Lower lobe of right lung (tissue), 2 donors: ENCODE measurements around the gene BTG2. TPM values are rescaled to one million over a fixed set of nuclear protein-coding genes. Genes with fewer than 3 reads are reported as not detected.

Experiments
- ATAC-seq, 2 donors: fragments of 200-7000 bp; cut with Tn5 transposase; one replicate each; pipeline ENCODE4 v1.9.1; 2020 to 2022; ENCODE audit warnings: mild to moderate bottlenecking in 2 of 2, moderate library complexity in 2 of 2
- DNase-seq: peaks from one replicate; pipeline ENCODE4 v3.0.0-alpha.2; 2020
- H3K27ac ChIP-seq: fragments of 200-600 bp; one replicate; pipeline ENCODE4 v1.8.0; 2022
- H3K27me3 ChIP-seq: fragments of 200-600 bp; one replicate; pipeline ENCODE4 v1.8.0; 2022; ENCODE audit warnings: low read depth
- H3K36me3 ChIP-seq: fragments of 200-600 bp; one replicate; pipeline ENCODE4 v1.8.0; 2022; ENCODE audit warnings: mild to moderate bottlenecking
- H3K4me1 ChIP-seq: fragments of 200-600 bp; one replicate; pipeline ENCODE4 v1.8.0; 2022
- H3K4me3 ChIP-seq: fragments of 200-600 bp; one replicate; pipeline ENCODE4 v1.8.0; 2022; ENCODE audit warnings: mild to moderate bottlenecking
- H3K9me3 ChIP-seq: fragments of 200-600 bp; one replicate; pipeline ENCODE4 v1.8.0; 2022
- intact Hi-C: fragments of 100-400 bp; cut with DNase I; formaldehyde crosslinking; loops from one replicate; pipeline ENCODE4 v1.11.0; 2022
- total RNA-seq: library from RNA; stranded (reverse); fragmentation: NEBNext Ultra II Directional; extraction: Animal tissue kit (Norgen Biotek cat#: 25700); gene quantifications from one replicate; pipeline ENCODE4 v1.2.1, GENCODE V29; 2021
- TF ChIP-seq, protein P1 (sequence below): fragments of 200-600 bp; IDR thresholded peaks from one replicate; pipeline ENCODE4 v1.8.0; 2022; ENCODE audit warnings: antibody characterized with exemption, mild to moderate bottlenecking
- donor health status: DM: no; HTN: yes; CAD: no; lungs with severe emphysema.

BTG2 gene
- total RNA-seq, 1 donor from 2014 or later = 96.7 TPM

DNA sequence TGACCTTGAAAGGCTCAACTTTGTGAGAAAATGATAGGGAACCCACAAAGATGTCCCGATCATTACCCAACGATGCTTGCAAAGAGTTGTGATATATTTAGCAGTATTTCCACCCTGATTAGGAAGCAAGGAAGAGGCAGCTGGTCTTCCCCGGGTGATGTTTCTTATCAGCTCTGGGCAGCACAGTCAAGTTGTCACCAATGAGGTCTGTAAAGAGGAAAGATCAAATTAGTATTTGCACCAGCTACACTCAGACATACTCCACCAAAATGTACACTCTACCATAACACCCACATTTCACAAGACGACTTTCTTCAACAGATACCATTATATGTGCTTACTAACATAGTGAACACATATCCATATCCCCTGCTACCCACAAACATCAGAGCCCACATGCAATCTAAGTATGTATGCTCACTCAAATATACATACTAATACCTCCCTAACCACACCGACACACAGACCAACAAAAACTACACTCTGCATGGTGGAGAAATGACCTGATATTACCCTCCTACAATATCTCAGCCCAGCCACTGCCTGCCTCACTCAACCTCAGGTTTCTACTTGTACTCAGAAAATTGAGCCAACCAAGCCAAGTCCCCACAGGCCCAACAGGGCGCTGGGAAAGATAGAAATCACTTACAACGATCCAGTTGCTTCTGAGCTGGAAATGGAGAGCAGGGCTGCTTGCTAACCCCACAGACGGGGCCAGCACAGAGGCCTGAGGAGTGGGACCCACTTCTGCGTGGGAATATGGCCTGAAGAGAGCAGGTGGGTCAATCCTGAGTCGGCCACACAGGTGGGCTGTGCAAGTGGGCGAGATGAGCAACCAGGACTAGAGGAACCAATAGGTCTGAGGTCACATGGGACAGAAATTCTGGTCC is 4.6 kb upstream of the BTG2 start:
- TF ChIP-seq, protein P1, sequence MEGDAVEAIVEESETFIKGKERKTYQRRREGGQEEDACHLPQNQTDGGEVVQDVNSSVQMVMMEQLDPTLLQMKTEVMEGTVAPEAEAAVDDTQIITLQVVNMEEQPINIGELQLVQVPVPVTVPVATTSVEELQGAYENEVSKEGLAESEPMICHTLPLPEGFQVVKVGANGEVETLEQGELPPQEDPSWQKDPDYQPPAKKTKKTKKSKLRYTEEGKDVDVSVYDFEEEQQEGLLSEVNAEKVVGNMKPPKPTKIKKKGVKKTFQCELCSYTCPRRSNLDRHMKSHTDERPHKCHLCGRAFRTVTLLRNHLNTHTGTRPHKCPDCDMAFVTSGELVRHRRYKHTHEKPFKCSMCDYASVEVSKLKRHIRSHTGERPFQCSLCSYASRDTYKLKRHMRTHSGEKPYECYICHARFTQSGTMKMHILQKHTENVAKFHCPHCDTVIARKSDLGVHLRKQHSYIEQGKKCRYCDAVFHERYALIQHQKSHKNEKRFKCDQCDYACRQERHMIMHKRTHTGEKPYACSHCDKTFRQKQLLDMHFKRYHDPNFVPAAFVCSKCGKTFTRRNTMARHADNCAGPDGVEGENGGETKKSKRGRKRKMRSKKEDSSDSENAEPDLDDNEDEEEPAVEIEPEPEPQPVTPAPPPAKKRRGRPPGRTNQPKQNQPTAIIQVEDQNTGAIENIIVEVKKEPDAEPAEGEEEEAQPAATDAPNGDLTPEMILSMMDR = no peak
- H3K27me3 ChIP-seq = no peaks in the 10 kb centered on the region
- intact Hi-C loops = no loop called here
- H3K4me1 ChIP-seq = peaks cover 13% of the 10 kb centered on the region
- H3K4me3 ChIP-seq = no peak overlapping the region
- H3K36me3 ChIP-seq = no peaks in the 10 kb centered on the region
- no peak overlapping the region for H3K27ac ChIP-seq
- ATAC-seq (no peak), DNase-seq (no peak)
- H3K9me3 ChIP-seq = no peaks in the 10 kb centered on the region

DNA sequence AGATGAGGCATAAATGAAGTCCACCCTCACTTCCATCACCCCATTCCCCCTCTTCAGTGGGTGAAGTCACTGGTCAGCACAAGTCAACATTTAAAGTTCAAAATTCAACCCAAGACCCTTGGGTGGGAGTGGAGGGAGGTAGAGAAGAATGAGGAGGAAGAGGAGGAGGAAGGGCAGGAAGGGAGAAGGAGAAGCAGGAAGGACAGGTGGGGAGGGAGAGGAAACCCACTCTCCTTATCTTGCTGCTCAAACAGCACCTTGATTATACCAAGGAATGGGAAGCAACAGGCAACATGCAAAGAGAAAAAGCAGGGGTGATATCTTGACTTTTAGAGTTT is 4.0 kb upstream of the BTG2 start:
- TF ChIP-seq, protein P1 = no peak
- Histone ChIP-seq H3K27me3 (no peaks in the 10 kb centered on the region), H3K4me3 (no peak overlapping the region), H3K27ac (no peak overlapping the region), H3K4me1 (peaks cover 13% of the 10 kb centered on the region), H3K9me3 (no peaks in the 10 kb centered on the region), H3K36me3 (no peaks in the 10 kb centered on the region)
- intact Hi-C loops = no loop called here
- ATAC-seq (no peak), DNase-seq (no peak)

DNA sequence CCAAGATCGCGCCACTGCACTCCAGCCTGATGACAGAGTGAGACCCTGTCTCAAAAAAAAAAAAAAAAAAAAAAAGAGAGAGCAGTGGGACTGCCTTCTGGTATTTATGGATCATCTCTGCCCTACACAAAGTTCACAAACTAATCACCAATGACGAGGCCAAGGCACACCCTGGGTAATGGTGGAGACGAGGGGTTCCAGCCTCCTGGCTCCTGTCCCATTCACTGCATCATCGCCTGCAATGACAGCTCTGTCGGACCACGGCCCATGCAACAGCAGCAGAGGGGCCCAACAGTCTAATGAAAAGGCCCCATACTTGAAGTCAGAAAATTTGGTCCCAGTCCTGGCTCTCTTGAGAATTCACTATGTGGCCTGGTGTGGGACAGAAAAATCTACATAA is 2.9 kb upstream of the BTG2 start:
- Histone ChIP-seq H3K4me1 (peaks cover 19% of the 10 kb centered on the region), H3K27me3 (no peaks in the 10 kb centered on the region), H3K27ac (no peak overlapping the region), H3K36me3 (peaks cover 7% of the 10 kb centered on the region), H3K4me3 (no peak overlapping the region), H3K9me3 (no peaks in the 10 kb centered on the region)
- intact Hi-C loops = no loop called here
- no peak for DNase-seq
- TF ChIP-seq, protein P1 = no peak
- ATAC-seq = no peak

DNA sequence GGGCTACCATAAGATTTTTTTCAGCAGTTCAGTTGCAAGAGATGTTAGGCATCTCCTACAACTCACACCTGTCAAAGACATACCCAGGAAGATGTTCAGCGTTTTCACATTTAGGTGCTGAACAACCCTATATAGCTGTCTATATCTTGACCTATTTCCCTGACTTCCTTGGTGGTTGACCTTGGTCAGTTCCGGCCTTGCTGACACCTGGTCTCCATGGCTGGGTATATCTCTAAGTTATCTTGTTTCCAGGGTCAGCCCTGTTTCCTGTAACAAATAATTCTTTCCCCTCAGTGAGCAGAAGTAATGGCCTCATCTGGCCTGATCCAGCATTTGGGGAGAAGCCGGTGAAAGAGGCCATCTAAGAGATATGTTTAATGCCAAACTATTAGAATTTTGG is 2.4 kb upstream of the BTG2 start:
- TF ChIP-seq, protein P1 = no peak
- no peak for DNase-seq
- H3K9me3 ChIP-seq = no peaks in the 10 kb centered on the region
- peaks cover 12% of the 10 kb centered on the region for H3K36me3 ChIP-seq
- H3K27ac ChIP-seq = no peak overlapping the region
- peaks cover 24% of the 10 kb centered on the region for H3K4me1 ChIP-seq
- no peak for ATAC-seq
- H3K4me3 ChIP-seq = no peak overlapping the region
- intact Hi-C loops = no loop called here
- no peaks in the 10 kb centered on the region for H3K27me3 ChIP-seq

DNA sequence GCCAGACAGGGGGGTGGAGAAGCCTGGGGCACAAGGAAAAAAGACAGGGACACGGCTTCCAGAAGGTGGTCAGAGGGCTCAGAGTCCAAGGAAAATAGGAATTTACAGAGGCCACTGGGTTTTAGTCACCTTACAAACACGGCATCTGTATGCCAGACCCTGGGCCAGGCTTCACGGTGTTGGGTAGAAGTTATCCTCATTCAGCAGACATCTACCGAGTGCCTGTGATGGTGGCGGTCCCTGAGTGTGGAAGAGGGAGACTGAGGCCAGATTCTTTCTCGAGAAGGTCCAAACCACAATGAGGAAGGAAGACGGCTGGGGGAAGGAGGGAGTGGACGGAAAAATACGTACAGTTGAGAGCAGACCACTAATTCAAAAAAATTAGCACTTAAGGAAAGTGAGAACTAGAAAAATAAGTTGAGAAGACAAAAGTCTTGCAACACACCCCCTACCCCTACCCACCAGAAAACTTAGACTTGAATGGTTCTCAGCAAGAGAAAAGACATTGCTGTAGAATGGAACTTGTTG is 864 bp upstream of the BTG2 start:
- intact Hi-C loops = no loop called here
- TF ChIP-seq, protein P1 = no peak

More for the DNA sequence above, 864 bp upstream of the BTG2 start:
- H3K9me3 ChIP-seq = no peaks in the 10 kb centered on the region
- peaks cover 39% of the 10 kb centered on the region for H3K4me1 ChIP-seq
- no peak for DNase-seq
- peaks cover 27% of the 10 kb centered on the region for H3K36me3 ChIP-seq
- peak overlapping the region; percentile 99 for H3K27ac ChIP-seq
- H3K4me3 ChIP-seq = peak overlapping the region; percentile 99
- no peak for ATAC-seq
- H3K27me3 ChIP-seq = no peaks in the 10 kb centered on the region
